ENCODE results near the gene SRCIN1. TPM values are rescaled to one million over a fixed set of nuclear protein-coding genes. Genes with fewer than 3 reads are reported as not detected.

Gene SRCIN1
- total RNA-seq, 1 experiment from 2014 or later: 25.8 TPM

DNA sequence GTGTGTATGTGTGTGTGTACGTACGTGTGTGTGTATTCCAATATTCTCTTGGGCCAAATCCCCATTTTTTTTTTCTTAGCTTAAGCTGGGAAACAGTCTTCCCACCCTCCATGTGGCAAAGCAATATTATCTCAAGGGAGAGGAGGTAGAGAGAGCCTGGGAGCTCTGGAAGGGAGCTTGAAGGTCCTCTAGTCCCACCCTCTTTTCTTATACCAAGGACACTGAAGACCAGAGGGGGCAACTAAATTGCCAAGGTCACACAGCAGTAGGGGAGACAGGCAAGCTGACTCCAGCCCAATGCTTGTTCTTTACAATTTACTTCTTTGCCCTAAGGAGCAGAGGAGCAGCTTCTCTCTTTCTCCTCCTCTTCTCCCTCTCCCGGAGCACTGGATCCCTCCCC is 6.8 kb downstream of the SRCIN1 start:
- H3K4me3 ChIP-seq (ENCODE audit: low read depth, low read length): no peak overlapping the region
- no peak for DNase-seq
- Mint-ChIP-seq H3K36me3 (ENCODE audit: insufficient read depth, unreplicated experiment) (peaks cover 7% of the 10 kb centered on the region), H3K9me3 (ENCODE audit: unreplicated experiment) (no peaks in the 10 kb centered on the region), H3K4me1 (ENCODE audit: low read depth, unreplicated experiment) (peaks cover 35% of the 10 kb centered on the region), H3K27me3 (ENCODE audit: insufficient read depth, unreplicated experiment) (no peaks in the 10 kb centered on the region), H3K27ac (ENCODE audit: unreplicated experiment) (peak overlapping the region; percentile 72), H3K4me3 (ENCODE audit: unreplicated experiment) (no peak overlapping the region)
- ChIA-PET CTCF (interaction anchor here (0.6 to 4.2 kb wide), 9 partner anchors 12 to 175 kb away, joined by 3 to 35 read pairs (median 4); no protein-coding TSS in a partner anchor), POLR2A (interaction anchor here (1.4 kb wide), 1 partner anchor 41 kb away, joined by 8 read pairs; no protein-coding TSS in a partner anchor)
- intact Hi-C loops (cut with micrococcal nuclease; ENCODE audit: unreplicated experiment): loop anchor here (1.0 kb wide), 1 partner anchor 15 kb away; no protein-coding TSS in a partner anchor
- H3K4me1 ChIP-seq: peaks cover 41% of the 10 kb centered on the region
- no TSS peak for BruUV-seq (replicated peaks)
- TF ChIP-seq, protein P1, sequence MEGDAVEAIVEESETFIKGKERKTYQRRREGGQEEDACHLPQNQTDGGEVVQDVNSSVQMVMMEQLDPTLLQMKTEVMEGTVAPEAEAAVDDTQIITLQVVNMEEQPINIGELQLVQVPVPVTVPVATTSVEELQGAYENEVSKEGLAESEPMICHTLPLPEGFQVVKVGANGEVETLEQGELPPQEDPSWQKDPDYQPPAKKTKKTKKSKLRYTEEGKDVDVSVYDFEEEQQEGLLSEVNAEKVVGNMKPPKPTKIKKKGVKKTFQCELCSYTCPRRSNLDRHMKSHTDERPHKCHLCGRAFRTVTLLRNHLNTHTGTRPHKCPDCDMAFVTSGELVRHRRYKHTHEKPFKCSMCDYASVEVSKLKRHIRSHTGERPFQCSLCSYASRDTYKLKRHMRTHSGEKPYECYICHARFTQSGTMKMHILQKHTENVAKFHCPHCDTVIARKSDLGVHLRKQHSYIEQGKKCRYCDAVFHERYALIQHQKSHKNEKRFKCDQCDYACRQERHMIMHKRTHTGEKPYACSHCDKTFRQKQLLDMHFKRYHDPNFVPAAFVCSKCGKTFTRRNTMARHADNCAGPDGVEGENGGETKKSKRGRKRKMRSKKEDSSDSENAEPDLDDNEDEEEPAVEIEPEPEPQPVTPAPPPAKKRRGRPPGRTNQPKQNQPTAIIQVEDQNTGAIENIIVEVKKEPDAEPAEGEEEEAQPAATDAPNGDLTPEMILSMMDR (IDR thresholded peaks at IDR 0.05; ENCODE audit: insufficient read depth in 1 of 2, low read depth in 1 of 2, low read length in 1 of 2, severe bottlenecking in 1 of 2, unreplicated experiment in 1 of 2): no peak
- no peaks in the 10 kb centered on the region for H3K27me3 ChIP-seq (replicated peaks; ENCODE audit: control insufficient read depth, insufficient read depth, low read length)
- no peaks in the 10 kb centered on the region for H3K36me3 ChIP-seq (ENCODE audit: control insufficient read depth, insufficient read depth, low read length)
- no peaks in the 10 kb centered on the region for H3K9me3 ChIP-seq

DNA sequence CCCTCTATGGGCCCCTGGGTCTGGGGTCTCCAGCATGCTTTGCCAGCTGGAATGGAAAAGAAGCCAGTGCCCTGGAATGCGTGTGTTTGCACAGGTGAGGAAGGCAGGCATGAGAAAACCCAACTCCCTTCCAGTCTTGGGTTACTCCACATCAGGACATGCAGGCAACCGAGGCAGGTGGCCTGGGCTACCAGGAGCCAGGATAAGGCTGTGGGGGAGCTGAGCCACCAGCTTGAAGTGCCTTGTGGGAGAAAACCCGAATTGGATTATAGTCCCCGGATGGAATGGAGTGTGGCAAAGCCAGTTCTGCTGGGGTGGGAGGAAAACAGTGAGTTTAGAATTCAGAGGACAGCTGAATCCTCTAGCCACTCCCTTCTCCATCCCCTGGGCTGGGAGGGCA is 7.2 kb downstream of the SRCIN1 start:
- H3K4me1 Mint-ChIP-seq (ENCODE audit: low read depth, unreplicated experiment): peaks cover 35% of the 10 kb centered on the region
- no peaks in the 10 kb centered on the region for H3K9me3 Mint-ChIP-seq (ENCODE audit: unreplicated experiment)
- ChIA-PET CTCF (interaction anchor here (0.6 to 4.2 kb wide), 10 partner anchors 12 to 175 kb away, joined by 3 to 35 read pairs (median 4); no protein-coding TSS in a partner anchor), POLR2A (interaction anchor here (0.6 to 1.4 kb wide), 3 partner anchors 10 to 65 kb away, joined by 3 to 8 read pairs (median 3); no protein-coding TSS in a partner anchor)
- no peaks in the 10 kb centered on the region for H3K27me3 Mint-ChIP-seq (ENCODE audit: insufficient read depth, unreplicated experiment)
- no peak overlapping the region for H3K4me3 Mint-ChIP-seq (ENCODE audit: unreplicated experiment)
- TF ChIP-seq, protein P1 (IDR thresholded peaks at IDR 0.05; ENCODE audit: insufficient read depth in 1 of 2, low read depth in 1 of 2, low read length in 1 of 2, severe bottlenecking in 1 of 2, unreplicated experiment in 1 of 2): no peak
- H3K4me1 ChIP-seq: peaks cover 41% of the 10 kb centered on the region
- peak; percentile 96 for DNase-seq
- peak overlapping the region; percentile 72 for H3K27ac Mint-ChIP-seq (ENCODE audit: unreplicated experiment)
- H3K36me3 Mint-ChIP-seq (ENCODE audit: insufficient read depth, unreplicated experiment): peaks cover 7% of the 10 kb centered on the region
- no peaks in the 10 kb centered on the region for H3K27me3 ChIP-seq (replicated peaks; ENCODE audit: control insufficient read depth, insufficient read depth, low read length)
- H3K4me3 ChIP-seq (ENCODE audit: low read depth, low read length): no peak overlapping the region
- H3K36me3 ChIP-seq (ENCODE audit: control insufficient read depth, insufficient read depth, low read length): no peaks in the 10 kb centered on the region
- no peaks in the 10 kb centered on the region for H3K9me3 ChIP-seq
- intact Hi-C loops (cut with micrococcal nuclease; ENCODE audit: unreplicated experiment): loop anchor here (1.0 kb wide), 1 partner anchor 16 kb away; no protein-coding TSS in a partner anchor
- no TSS peak for BruUV-seq (replicated peaks)

DNA sequence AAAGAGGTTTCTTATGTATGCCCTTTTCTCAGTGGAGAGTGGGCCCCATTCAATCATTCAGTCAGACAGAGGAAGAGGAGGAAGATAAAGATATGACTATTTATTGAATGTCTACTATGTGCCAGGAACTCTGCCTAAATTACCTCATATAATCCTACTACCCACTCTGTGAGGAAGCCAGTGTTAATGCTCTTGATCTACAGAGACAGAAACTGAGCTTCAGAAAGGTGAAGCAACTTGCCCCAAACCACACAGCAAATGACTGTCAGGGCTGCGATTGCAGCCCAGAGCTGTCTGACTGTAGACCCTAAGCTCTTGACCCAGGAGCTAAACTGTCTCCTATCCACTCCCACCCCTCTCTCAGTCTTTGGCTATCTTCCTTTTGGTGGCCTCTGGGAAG is 8.4 kb downstream of the SRCIN1 start:
- DNase-seq: no peak
- Mint-ChIP-seq H3K4me1 (ENCODE audit: low read depth, unreplicated experiment) (peaks cover 29% of the 10 kb centered on the region), H3K4me3 (ENCODE audit: unreplicated experiment) (no peak overlapping the region), H3K27me3 (ENCODE audit: insufficient read depth, unreplicated experiment) (no peaks in the 10 kb centered on the region), H3K9me3 (ENCODE audit: unreplicated experiment) (no peaks in the 10 kb centered on the region), H3K36me3 (ENCODE audit: insufficient read depth, unreplicated experiment) (peaks cover 7% of the 10 kb centered on the region), H3K27ac (ENCODE audit: unreplicated experiment) (no peak overlapping the region)
- TF ChIP-seq, protein P1 (IDR thresholded peaks at IDR 0.05; ENCODE audit: insufficient read depth in 1 of 2, low read depth in 1 of 2, low read length in 1 of 2, severe bottlenecking in 1 of 2, unreplicated experiment in 1 of 2): no peak
- no peak overlapping the region for H3K4me3 ChIP-seq (ENCODE audit: low read depth, low read length)
- CTCF ChIA-PET: interaction anchor here (0.6 to 4.2 kb wide), 5 partner anchors 13 to 70 kb away, joined by 4 to 35 read pairs (median 13); no protein-coding TSS in a partner anchor
- peaks cover 36% of the 10 kb centered on the region for H3K4me1 ChIP-seq
- BruUV-seq (replicated peaks): no TSS peak
- no peaks in the 10 kb centered on the region for H3K27me3 ChIP-seq (replicated peaks; ENCODE audit: control insufficient read depth, insufficient read depth, low read length)
- POLR2A ChIA-PET: interaction anchor here (0.9 to 1.4 kb wide), 2 partner anchors 39 to 63 kb away, joined by 6 to 8 read pairs; no protein-coding TSS in a partner anchor
- H3K36me3 ChIP-seq (ENCODE audit: control insufficient read depth, insufficient read depth, low read length): no peaks in the 10 kb centered on the region
- intact Hi-C loops (cut with micrococcal nuclease; ENCODE audit: unreplicated experiment): no loop called here
- no peaks in the 10 kb centered on the region for H3K9me3 ChIP-seq
